SU-DHL-6 (cell line): ENCODE data around the gene CXCR3.

Experiments
- CTCF ChIP-seq: fragments of 200-600 bp; sonication (generic); IDR thresholded peaks from one replicate; pipeline ENCODE4 v1.5.1; 2017; ENCODE audit warnings: antibody characterized with exemption, mild to moderate bottlenecking, low read length, moderate library complexity; ENCODE audit not compliant: insufficient read depth, poor library complexity, severe bottlenecking
- EZH2phosphoT487 ChIP-seq: fragments of 200-600 bp; sonication (generic), shearing (Covaris generic); conservative IDR thresholded peaks from 2 replicates; pipeline ENCODE4 v1.6.1; 2018; ENCODE audit warnings: mild to moderate bottlenecking, antibody characterized with exemption, low read length, moderate library complexity, mixed read lengths

- TF ChIP-seq CTCF (no peak), EZH2phosphoT487 (no peak)
Observed at GRCh38 chrX:71604141-71604540, 14.2 kb downstream of the CXCR3 start.
